ENCODE data around the gene EHMT1.

- TF ChIP-seq, protein P1, sequence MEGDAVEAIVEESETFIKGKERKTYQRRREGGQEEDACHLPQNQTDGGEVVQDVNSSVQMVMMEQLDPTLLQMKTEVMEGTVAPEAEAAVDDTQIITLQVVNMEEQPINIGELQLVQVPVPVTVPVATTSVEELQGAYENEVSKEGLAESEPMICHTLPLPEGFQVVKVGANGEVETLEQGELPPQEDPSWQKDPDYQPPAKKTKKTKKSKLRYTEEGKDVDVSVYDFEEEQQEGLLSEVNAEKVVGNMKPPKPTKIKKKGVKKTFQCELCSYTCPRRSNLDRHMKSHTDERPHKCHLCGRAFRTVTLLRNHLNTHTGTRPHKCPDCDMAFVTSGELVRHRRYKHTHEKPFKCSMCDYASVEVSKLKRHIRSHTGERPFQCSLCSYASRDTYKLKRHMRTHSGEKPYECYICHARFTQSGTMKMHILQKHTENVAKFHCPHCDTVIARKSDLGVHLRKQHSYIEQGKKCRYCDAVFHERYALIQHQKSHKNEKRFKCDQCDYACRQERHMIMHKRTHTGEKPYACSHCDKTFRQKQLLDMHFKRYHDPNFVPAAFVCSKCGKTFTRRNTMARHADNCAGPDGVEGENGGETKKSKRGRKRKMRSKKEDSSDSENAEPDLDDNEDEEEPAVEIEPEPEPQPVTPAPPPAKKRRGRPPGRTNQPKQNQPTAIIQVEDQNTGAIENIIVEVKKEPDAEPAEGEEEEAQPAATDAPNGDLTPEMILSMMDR (IDR thresholded peaks at IDR 0.05): no peak
- TF ChIP-seq POLR2AphosphoS5 (IDR thresholded peaks at IDR 0.05; ENCODE audit: low read depth, low read length) (no peak), SIN3A (IDR thresholded peaks at IDR 0.05; ENCODE audit: borderline replicate concordance, insufficient read depth, low read depth, low read length) (no peak)
These were observed 166.9 kb downstream of the EHMT1 start for GRCh38 chr9:137785704-137786161.

Measured in Panc1 (cell line).